GM19193 (cell line): Measurements from ENCODE around the gene TPRX1.

Experiments used
- POLR2A ChIP-seq: IDR thresholded peaks from 4 replicates; pipeline ENCODE4 v1.6.1; 2011; ENCODE audit not compliant: insufficient read depth, insufficient read length; ENCODE audit errors: extremely low read depth

Gene TPRX1

GRCh38 chr19:47757617-47758442 is 46.5 kb downstream of the TPRX1 start:
- TF ChIP-seq POLR2A, result no peak

- no peak for TF ChIP-seq POLR2A
Observed at GRCh38 chr19:47756953-47757608, 47.3 kb downstream of the TPRX1 start.

- TF ChIP-seq POLR2A, result no peak
Observed at GRCh38 chr19:47756627-47756929, 47.8 kb downstream of the TPRX1 start.

- TF ChIP-seq POLR2A, result no peak
Observed at GRCh38 chr19:47755762-47756626, 48.4 kb downstream of the TPRX1 start.

GRCh38 chr19:47755065-47755761 is 49.1 kb downstream of the TPRX1 start:
- peak; percentile 6 for TF ChIP-seq POLR2A

GRCh38 chr19:47754206-47755064 is 49.9 kb downstream of the TPRX1 start:
- TF ChIP-seq POLR2A, result no peak

GRCh38 chr19:47752440-47753211 is 51.7 kb downstream of the TPRX1 start:
- no peak for TF ChIP-seq POLR2A
